ENCODE data around the gene TNFRSF18.

TNFRSF18 gene

GRCh38 chr1:1240822-1241587, 34.6 kb upstream of the TNFRSF18 start:
- in situ Hi-C loops (cut with MboI; ENCODE audit: low sequenced_read_pairs), result loop anchor here (25.0 kb wide), 1 partner anchor 104 kb away; no protein-coding TSS in a partner anchor

GRCh38 chr1:1240348-1240732, 33.9 kb upstream of the TNFRSF18 start:
- in situ Hi-C loops (cut with MboI; ENCODE audit: low sequenced_read_pairs), result loop anchor here (25.0 kb wide), 1 partner anchor 103 kb away; no protein-coding TSS in a partner anchor

- in situ Hi-C loops (cut with MboI; ENCODE audit: low sequenced_read_pairs), result loop anchor here (25.0 kb wide), 1 partner anchor 102 kb away; no protein-coding TSS in a partner anchor
Observed at GRCh38 chr1:1239614-1240347, 33.4 kb upstream of the TNFRSF18 start.

- in situ Hi-C loops (cut with MboI; ENCODE audit: low sequenced_read_pairs), result loop anchor here (25.0 kb wide), 1 partner anchor 102 kb away; no protein-coding TSS in a partner anchor
Observed at GRCh38 chr1:1239227-1239613, 32.8 kb upstream of the TNFRSF18 start.

- in situ Hi-C loops (cut with MboI; ENCODE audit: low sequenced_read_pairs), result loop anchor here (25.0 kb wide), 1 partner anchor 101 kb away; no protein-coding TSS in a partner anchor
Observed at GRCh38 chr1:1238702-1239178, 32.3 kb upstream of the TNFRSF18 start.

- in situ Hi-C loops (cut with MboI; ENCODE audit: low sequenced_read_pairs), result loop anchor here (25.0 kb wide), 1 partner anchor 101 kb away; no protein-coding TSS in a partner anchor
Observed at GRCh38 chr1:1237874-1238701, 31.7 kb upstream of the TNFRSF18 start.

- in situ Hi-C loops (cut with MboI; ENCODE audit: low sequenced_read_pairs), result loop anchor here (25.0 kb wide), 1 partner anchor 100 kb away; no protein-coding TSS in a partner anchor
Observed at GRCh38 chr1:1236945-1237873, 30.8 kb upstream of the TNFRSF18 start.

GRCh38 chr1:1236176-1236763, 29.9 kb upstream of the TNFRSF18 start:
- in situ Hi-C loops (cut with MboI; ENCODE audit: low sequenced_read_pairs), result loop anchor here (25.0 kb wide), 1 partner anchor 99 kb away; no protein-coding TSS in a partner anchor

GRCh38 chr1:1235016-1235744, 28.8 kb upstream of the TNFRSF18 start:
- in situ Hi-C loops (cut with MboI; ENCODE audit: low sequenced_read_pairs), result loop anchor here (25.0 kb wide), 1 partner anchor 98 kb away; no protein-coding TSS in a partner anchor

- in situ Hi-C loops (cut with MboI; ENCODE audit: low sequenced_read_pairs), result loop anchor here (25.0 kb wide), 1 partner anchor 97 kb away; no protein-coding TSS in a partner anchor
Observed at GRCh38 chr1:1234180-1234808, 27.9 kb upstream of the TNFRSF18 start.

- in situ Hi-C loops (cut with MboI; ENCODE audit: low sequenced_read_pairs), result loop anchor here (25.0 kb wide), 1 partner anchor 96 kb away; no protein-coding TSS in a partner anchor
Observed at GRCh38 chr1:1233567-1233892, 27.1 kb upstream of the TNFRSF18 start.

- in situ Hi-C loops (cut with MboI; ENCODE audit: low sequenced_read_pairs), result loop anchor here (25.0 kb wide), 1 partner anchor 96 kb away; no protein-coding TSS in a partner anchor
Observed at GRCh38 chr1:1232796-1233566, 26.6 kb upstream of the TNFRSF18 start.

- in situ Hi-C loops (cut with MboI; ENCODE audit: low sequenced_read_pairs), result loop anchor here (25.0 kb wide), 1 partner anchor 95 kb away; no protein-coding TSS in a partner anchor
Observed at GRCh38 chr1:1232208-1232795, 25.9 kb upstream of the TNFRSF18 start, which contains the start of gene B3GALT6. Gene B3GALT6 (plus strand): TSS chr1:1232237. CDS start chr1:1232279, 42 bp downstream.

GRCh38 chr1:1231400-1232207, 25.2 kb upstream of the TNFRSF18 start, which contains the start of gene SDF4:
Gene SDF4 (minus strand): TSS chr1:1232001. CDS start chr1:1228772, 3,229 bp downstream.
- in situ Hi-C loops (cut with MboI; ENCODE audit: low sequenced_read_pairs), result loop anchor here (25.0 kb wide), 1 partner anchor 94 kb away; no protein-coding TSS in a partner anchor

- in situ Hi-C loops (cut with MboI; ENCODE audit: low sequenced_read_pairs), result loop anchor here (25.0 kb wide), 1 partner anchor 94 kb away; no protein-coding TSS in a partner anchor
Observed at GRCh38 chr1:1230656-1231399, 24.4 kb upstream of the TNFRSF18 start.

Data from HL-60/S4 treated with retinoic acid at 250 ng/mL for 4 days and 3 days (cell line).